HL-60 (cell line): Measurements from ENCODE around the gene ACP6.

ENCODE experiments used
- DNase-seq, 2 experiments: peaks; one replicate each; pipeline ENCODE4 v3.0.0-alpha.2; 2010 to 2020; ENCODE audit warnings: low read depth in 1 of 2, low spot score in 1 of 2
- H3K27ac ChIP-seq: fragments of 250-450 bp; sonication (Bioruptor Pico); replicated peaks from 2 replicates; pipeline ENCODE4 v1.5.1; 2020; ENCODE audit warnings: mild to moderate bottlenecking, moderate library complexity
- H3K27me3 ChIP-seq: fragments of 250-450 bp; sonication (Bioruptor Pico); 2 replicates; pipeline ENCODE4 v1.5.1; 2021; ENCODE audit warnings: mild to moderate bottlenecking, moderate library complexity; ENCODE audit not compliant: insufficient read depth, poor library complexity, severe bottlenecking
- H3K4me3 ChIP-seq: replicated peaks from 2 replicates; pipeline ENCODE4 v1.5.1; 2011; ENCODE audit warnings: mild to moderate bottlenecking, control low read depth, low read length; ENCODE audit not compliant: insufficient read depth
- CTCF ChIP-seq: IDR thresholded peaks from one replicate; pipeline ENCODE4 v1.5.1; 2011; ENCODE audit warnings: low read length, control low read depth, inconsistent platforms; ENCODE audit not compliant: insufficient read depth
- GABPA ChIP-seq: IDR thresholded peaks from 2 replicates; pipeline ENCODE4 v1.6.1; 2012; ENCODE audit warnings: low read depth
- POLR2AphosphoS5 ChIP-seq: IDR thresholded peaks from 2 replicates; pipeline ENCODE4 v1.6.1; 2012; ENCODE audit warnings: low read depth
- REST ChIP-seq: IDR thresholded peaks from 2 replicates; pipeline ENCODE4 v1.6.1; 2012; ENCODE audit warnings: low read depth; ENCODE audit not compliant: insufficient replicate concordance
- SPI1 ChIP-seq: IDR thresholded peaks from 2 replicates; pipeline ENCODE4 v1.6.1; 2012; ENCODE audit warnings: low read depth, mild to moderate bottlenecking, borderline replicate concordance

ACP6 gene

GRCh38 chr1:147622731-147623130 is 47.6 kb downstream of the ACP6 start:
- no peak for DNase-seq
- H3K4me3 ChIP-seq, result no peak overlapping the region
- TF ChIP-seq SPI1, result no peak
- TF ChIP-seq GABPA, result no peak
- TF ChIP-seq POLR2AphosphoS5, result no peak
- TF ChIP-seq CTCF, result no peak
- TF ChIP-seq REST, result no peak
- H3K27me3 ChIP-seq, result peaks cover 2% of the 10 kb centered on the region
- no peak overlapping the region for H3K27ac ChIP-seq

GRCh38 chr1:147620543-147620942 is 49.8 kb downstream of the ACP6 start:
- H3K27ac ChIP-seq, result no peak overlapping the region
- no peak overlapping the region for H3K4me3 ChIP-seq
- H3K27me3 ChIP-seq, result peaks cover 2% of the 10 kb centered on the region
- no peak for DNase-seq
- TF ChIP-seq CTCF (no peak), GABPA (no peak), SPI1 (no peak), POLR2AphosphoS5 (no peak), REST (no peak)

GRCh38 chr1:147619741-147620140 is 50.6 kb downstream of the ACP6 start:
- TF ChIP-seq POLR2AphosphoS5 (no peak), REST (no peak), SPI1 (no peak), GABPA (no peak), CTCF (no peak)

More at GRCh38 chr1:147619741-147620140, 50.6 kb downstream of the ACP6 start:
- H3K27me3 ChIP-seq, result peaks cover 2% of the 10 kb centered on the region
- H3K4me3 ChIP-seq, result no peak overlapping the region
- no peak for DNase-seq
- H3K27ac ChIP-seq, result no peak overlapping the region
